Amniotic epithelial cell (primary cell): ENCODE data around the gene MPHOSPH9.

ENCODE experiments used
- DNase-seq: peaks from one replicate; pipeline ENCODE4 v3.0.0-alpha.2; 2010; ENCODE audit warnings: low read depth

MPHOSPH9 gene

DNA sequence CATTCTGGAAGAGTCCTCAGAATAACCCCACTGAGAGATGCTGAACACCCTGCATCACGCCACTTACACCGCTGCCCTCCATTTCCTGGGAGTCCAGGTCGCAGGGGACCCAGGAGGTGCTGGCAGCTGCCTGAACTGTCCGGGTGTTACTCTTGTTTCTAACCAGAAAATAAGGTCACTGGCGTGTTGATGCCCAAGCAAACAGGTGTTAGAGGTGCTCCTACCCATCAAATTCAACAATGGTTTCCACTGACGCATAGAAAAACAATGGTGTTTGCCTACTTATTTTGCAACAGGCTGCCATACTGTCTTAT lies 105.8 kb downstream of the MPHOSPH9 start:
- DNase-seq: no peak

DNA sequence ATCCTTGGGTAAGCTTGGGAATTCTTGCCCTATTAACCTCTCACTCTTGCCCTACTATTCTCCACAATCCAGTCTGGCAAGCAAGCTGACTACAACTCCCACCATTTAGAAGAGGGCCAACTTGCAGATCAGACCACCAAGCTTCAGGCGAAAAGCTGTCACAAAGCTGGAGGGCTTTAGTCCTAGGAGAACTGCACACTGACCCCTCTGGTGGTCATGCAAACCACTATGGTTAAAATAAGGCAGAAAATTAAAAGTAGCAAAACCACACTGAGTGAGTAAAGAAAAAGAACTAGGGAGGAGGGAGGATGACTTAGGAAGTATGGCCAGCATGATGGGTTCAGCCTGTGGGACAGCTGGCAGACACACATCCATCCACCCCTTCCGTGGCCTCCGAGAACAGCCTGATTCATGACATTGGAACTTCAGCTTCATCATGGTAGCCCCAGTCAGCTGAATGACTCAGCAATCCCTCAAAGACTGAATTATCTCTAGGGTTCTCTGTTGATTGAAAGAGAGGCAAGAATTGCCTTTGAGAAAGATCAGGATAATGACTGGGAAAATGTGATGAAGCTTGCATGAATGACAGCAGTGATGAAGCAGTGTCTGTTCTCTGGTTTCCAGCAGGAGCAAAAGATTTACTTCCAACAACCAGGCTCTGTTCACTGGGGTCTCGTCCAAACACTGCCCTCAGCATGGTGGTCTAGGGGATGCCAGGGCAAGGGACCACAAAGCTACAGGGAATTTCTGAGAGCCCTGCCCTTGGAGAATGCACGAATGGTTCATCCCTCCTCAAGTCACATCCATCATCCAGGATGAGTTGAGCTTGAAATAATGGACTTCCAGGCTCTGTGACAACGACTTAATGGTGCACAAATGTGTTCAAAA lies 106.4 kb downstream of the MPHOSPH9 start:
- DNase-seq: peak; percentile 99

DNA sequence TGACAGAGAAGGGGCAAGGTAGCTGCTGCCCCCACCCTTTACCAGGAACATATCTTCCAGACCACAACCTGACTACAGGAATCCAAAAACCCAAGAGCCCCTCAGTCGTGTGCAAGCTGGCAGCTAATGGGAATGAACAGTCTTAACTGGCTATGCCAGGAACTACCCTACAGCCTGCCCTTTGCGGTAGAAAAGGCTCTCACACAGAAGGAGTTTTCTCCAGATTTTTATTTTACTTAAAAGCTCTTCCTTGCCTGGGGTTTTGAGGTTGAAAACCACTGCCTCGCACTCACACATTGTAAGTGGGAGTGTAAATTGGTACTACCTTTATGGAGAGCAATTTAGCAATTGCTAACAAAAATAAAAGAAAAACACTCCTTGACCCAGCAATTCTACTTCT lies 110.3 kb downstream of the MPHOSPH9 start:
- DNase-seq: no peak

DNA sequence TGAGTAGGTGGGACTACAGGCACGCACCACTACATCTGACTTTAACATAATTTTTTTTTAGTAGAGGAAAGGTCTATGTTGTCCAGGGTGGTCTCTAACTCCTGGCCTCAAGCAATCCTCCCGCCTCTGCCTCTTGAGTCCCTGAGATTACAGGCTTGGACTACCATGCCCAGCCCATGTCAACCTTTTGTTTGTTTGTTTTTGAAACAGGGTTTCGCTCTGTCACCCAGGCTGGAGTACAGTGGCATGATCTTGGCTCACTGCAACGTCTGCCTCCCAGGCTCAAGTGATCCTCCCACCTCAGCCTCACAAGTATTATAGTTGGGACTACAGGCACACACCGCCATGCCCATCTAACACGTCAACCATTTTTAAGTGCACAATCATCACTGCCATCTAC lies 111.3 kb downstream of the MPHOSPH9 start:
- no peak for DNase-seq

DNA sequence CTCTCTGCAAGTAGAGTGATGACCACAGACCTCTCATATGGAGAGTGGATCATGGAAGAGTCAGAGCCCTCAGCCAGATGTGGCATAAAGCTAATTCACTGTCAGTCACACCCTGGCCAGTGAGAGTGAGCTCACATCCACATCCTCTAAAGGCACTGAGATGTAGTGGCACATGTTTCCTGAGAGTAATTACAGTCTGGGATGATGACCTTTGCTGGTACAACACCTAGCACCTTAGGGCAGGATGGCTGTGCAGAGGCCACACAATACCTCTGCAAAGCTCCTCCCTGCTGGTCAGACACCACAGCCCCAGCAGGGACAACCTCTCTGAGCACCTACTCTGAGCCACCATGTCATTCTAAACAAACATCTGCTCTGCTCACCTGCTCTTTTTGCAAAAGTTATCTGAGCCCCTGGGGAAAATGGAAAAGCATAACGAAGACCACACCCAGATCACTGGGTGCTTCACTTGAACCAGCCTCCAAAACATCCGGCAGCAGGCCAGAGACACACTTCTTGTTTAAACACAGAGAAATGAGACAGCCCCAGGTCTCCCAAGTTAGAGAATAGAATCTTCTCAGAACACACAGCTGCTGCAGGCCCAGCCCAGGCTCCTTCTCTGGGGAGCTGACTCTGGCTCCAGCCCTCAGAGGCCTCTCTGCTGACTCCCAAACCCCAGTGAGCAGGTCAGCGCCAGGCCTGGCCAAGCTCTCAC lies 112.3 kb downstream of the MPHOSPH9 start:
- DNase-seq: no peak

DNA sequence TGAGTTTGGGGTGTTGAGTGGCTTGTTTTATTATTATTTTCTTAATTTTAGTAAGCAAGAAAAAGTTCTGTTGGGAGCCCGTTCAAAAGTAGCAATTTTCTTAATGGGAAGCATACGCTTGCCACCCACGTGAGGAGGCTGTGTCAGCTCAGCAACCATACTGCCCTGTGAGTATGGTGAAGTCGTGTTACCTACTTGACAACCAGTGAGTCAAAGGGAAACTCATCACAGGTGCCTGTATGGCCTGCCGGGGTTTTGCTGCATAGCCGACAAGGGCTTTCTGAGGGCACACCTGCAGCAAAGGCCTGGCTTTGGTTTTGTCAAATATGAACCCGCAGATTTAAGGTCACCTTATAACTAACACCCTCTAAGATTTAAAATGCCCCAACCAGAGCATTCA lies 113.1 kb downstream of the MPHOSPH9 start:
- no peak for DNase-seq

DNA sequence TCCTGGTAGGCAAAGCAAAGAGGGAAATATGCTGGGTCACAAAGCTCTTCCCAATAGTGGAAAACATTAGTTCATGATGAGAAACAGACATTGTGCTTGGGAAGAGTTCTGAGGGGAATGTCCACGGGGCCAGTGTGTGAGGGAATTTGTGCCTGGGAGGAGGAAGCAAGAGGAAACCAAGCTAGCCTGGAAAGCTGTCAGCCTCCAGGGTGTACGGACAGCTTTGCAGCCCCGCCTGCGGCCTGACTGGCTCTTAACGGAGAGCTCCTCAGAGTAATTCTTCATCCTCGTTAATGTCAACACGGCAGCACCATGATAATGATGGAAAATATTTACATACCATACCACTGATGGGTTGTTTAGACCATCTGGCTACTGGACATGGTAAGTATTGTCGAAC lies 114.4 kb downstream of the MPHOSPH9 start:
- DNase-seq: peak; percentile 56

DNA sequence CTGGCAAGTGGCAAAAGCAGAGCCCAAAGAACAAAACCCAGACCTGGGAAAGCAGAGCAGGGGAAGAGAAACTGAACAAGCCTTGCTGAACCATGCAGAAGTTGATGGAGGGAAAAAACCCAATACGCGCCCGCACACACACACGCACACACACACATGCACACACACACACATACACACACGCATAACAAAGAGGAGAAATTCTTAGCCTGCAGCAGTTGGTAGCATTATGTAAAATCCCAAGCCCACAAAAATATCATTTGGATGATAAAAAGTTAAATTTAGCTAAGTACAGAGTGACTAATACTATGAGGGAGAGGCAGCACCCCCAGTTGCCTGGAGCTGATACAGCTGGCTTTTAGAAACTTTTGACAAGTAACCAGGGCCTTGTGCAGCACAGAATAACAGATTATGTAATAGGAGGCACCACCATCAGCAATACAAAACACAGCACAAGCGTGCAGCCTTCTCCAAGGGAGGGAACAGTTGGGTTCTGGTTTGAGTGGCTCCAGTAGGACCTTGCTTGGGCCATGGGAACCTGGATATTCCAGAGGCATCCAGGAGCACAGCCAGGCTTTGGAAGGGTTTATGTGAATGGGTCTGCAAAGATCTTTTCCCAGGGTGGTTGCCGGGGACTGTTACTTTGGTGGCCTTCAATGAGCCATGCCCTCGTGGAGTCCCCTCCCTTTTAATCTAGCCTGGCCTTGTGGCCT lies 117.4 kb downstream of the MPHOSPH9 start:
- peak; percentile 93 for DNase-seq

DNA sequence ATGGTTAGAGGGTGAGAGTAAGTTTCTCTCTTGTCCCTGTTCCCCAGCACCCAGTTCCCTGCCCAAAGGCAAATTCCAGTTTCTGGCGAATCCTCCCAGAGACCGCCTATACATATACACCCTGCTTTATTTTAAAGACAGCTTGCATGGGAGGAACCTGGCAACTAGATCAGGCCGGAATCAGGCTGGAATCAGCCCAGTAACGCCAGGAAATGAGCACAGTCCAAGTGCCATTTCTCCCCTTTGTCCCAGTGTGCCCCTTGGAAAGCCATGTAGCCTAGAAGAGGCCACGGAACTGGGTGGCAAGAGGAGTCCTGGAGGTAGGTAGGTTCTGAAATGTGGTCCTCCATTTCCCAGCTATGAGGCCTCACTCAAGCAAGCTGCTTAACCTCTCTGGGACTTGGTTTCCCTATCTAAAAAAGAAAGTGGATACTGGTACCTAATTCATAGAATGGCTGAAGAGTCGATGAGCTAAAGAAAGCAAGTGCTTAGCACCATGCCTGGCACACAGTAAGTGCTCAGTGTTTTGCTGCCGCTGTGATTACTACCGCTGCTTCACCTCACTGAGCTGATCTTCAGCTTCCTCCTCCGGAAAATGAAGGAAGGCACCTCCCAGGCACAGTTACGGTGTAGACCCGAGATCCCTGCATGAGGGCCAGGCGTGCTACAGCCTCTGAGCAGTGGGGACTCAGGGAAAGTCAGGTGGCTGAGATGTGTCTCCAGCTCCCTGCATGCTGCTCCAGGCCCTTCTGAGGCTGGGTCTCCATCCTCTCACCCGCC lies 118.4 kb downstream of the MPHOSPH9 start:
- no peak for DNase-seq

DNA sequence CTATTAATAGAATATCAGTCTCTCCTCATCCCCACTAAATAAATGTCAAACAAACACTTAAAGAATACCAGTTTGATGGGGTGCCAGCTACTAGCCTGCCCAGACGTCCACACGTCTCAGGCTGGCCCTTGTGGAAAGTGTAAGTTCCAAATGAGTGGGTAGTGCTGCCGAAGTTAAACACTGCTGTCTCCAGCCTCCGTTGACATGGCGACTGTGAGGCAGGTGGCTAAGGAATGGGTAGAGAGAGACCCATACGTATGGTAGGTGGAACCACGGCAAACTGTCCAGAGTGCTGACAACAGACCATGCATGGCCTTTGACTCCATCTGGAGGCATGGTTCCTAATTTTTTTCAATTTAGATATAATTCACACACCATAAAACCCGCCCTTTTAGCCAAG lies 119.9 kb downstream of the MPHOSPH9 start:
- no peak for DNase-seq

DNA sequence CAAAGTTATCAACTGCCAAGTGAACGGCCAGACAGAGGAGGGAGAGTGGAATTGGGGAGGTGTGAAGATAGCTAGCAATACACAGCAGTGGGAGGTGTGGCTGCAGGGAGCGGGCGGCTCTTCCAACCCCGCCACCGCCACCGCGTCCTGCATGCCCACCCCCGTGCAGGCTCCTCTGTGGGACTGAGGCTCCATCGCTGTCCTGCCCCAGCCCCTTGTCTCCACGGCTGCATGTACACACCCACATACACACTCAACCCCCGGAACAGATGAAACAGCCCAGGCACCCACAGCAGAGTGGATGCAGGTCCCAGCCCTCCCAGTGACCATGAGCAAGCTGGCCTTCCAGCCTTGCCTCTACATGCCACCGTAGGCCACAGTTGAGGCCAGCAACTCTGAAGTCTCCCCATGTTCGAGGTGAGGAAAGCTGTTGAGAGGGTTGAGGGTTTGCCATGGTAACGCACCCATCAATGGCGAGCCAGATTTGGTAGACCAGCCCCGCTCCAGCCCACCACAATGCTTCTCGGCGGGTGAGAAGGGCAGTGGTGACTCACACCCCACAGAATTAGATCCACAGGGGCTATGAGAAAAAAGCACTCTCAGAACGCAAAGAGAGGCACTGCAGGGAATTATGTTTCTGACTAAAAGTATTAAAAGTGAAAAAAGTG lies 121.3 kb downstream of the MPHOSPH9 start:
- DNase-seq: peak; percentile 20

DNA sequence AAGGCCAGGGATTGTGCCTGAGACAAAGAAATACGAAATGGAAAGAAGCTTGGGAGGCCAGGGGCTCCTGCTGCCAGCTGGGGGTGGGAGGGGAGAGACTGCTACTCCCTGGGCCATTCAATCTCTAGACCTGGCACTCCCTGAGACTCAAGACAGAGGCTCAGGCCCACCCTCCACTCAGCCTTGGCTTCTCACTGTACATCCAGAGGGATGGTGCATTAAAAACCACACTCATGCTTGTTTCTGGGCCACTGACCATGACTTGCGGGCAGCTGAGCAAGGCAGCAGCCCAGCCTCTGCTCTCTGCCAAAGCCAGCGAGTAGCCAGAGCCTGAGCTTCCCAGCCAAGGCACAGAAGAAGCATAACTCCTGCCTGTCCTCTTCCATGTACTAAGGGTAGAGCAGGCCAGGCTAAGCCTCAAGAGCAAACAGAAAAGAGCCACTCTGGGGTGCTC lies 123.6 kb downstream of the MPHOSPH9 start:
- DNase-seq: no peak

DNA sequence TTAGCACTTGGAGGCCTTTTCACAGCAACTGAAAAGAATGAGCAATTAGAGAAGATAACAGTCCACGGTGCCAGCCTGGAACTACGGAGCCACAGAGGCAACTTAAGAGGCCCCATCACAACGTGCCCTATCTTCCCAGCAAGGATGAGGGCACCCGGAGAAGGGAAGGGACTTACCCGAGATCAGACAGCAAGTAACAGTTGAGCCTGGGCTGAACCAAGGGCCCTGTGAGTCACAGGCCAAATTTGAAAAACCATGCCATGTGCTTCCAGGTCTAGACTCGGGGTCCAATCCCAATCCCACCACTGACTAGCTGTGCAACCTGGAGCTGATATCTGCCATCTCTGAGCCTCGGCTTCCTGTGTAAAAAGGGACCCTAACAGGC lies 124.3 kb downstream of the MPHOSPH9 start:
- no peak for DNase-seq

DNA sequence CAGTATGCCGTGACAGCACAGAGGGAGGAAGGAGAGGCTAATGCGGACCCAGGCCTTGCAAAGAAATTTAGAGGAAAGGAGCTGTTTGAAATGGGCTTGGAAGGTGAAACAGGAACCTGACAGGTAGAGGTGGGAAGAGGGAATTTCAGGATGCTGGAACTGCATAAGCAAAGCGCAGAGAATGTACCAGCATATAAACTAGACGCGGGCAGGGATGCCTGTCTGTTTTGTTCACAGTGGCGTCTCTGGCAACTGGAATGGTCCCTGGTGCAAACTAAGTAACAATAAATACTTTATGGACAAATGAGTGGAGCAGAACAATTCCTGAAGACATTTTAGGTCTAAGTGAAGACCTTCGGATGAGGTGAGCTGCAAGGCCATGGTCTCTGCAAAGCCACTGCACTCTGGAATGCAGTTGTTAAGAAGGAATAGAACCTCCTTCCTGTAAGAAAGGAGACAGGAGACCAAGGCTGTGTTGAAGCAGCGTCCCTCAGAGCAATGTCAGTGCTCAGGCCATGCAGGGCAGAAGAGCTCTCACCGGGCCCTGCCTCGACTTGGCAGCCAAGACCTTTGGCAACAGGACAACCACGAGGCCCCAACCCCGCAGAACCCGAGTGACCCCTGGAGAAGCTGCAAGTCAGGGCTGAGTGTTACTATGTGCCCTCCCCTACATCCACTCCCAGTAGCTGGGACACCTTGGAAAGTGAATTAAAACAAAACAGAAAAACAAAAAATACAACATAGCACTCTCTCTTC lies 124.8 kb downstream of the MPHOSPH9 start:
- no peak for DNase-seq

DNA sequence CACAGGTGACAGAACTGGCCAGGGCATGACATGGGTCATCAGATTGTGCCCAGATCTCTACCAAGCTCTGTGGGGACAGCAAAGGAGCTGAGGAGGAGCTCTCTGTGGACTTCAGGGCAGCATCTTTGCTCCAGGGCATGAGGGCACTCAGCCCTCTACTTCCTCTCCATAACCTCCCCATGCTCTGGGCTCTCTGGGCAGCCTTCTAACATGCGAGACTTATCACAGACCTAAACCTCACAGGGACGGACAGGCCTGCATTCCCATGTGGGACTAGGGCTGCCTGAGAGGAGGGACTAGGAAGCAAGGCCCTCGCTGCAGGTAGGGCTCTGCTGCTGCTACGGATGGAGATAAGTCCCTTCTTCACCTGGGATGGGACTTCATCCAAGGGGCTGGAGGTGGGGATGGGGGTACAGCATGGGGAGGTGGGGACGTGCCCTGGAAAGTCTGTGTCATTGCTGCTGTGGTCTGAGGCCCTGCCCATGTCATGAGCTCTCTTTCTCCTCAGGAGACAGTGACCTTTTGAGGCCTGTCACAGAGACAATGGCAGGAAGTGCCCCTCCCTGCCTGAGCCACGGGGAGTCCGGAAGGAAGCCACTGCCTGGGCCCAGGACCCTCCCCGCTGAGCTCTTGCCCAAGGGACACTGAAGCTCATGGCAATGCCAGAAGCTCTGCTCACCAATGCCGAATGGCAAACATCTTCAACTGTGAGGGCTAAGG lies 126.1 kb downstream of the MPHOSPH9 start:
- DNase-seq: no peak

DNA sequence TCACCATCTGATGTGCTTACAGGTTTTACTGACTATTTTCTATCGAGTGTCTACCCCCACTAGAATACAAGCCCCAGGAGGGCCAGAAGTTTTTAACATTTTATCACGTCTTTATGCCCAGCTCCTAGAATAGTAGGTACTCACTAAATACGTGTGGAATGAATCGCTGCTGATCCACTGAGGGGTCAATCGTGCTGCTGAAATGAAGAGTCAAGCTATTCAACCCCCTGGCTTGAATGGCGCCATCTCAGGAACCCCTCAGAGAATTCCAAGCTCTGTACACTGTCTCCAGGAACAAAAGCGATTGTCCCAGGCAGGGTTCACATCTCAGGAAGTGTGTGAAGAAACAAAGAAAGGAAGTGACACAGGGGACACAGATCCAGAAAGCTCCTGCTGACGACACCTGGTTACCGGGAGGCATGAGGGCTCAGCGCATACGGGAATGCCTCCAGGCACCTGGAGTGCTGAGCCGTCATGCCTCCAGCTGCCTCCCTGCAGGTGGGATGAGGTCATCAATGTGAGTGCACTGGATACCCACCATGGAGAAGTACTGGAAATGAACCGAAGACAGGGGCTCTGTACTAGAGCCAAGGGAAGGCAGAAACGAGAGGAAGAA lies 127.6 kb downstream of the MPHOSPH9 start:
- DNase-seq: no peak

DNA sequence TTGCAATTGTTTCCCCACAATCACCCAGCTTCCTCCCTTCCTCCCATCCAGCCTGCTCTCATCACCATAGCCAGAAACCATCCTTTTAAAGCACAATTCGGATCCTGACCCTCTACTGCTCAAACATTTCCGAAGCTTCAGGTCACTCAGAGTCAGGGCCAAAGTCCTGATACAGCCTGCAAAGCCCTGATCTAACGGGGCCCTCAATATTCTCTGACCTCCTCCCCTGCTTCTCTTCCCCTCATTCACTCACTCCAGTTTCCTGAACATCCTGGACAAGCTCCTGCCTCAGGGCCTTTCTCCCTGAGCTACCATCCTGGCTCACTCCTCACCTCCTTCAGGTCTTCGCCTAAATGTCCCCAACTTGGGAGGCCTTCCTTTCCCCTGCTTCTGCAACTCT lies 128.1 kb downstream of the MPHOSPH9 start:
- no peak for DNase-seq
